Measurements from ENCODE around the gene METTL8.

- TF ChIP-seq CTCF (IDR thresholded peaks at IDR 0.05), result no peak
- no peak for TF ChIP-seq POLR2A (IDR thresholded peaks at IDR 0.05)
Measured at GRCh38 chr2:171404261-171404660, 29.5 kb downstream of the METTL8 start.
